Measurements from ENCODE around the gene TACC2.
A peak's percentile ranks its signal among the peaks of the same experiment; 100 is the strongest.

The TACC2 gene

GRCh38 chr10:122040786-122041185, 51.8 kb downstream of the TACC2 start:
- no peak overlapping the region for H3K27ac ChIP-seq
- no peak for TF ChIP-seq CTCF (conservative IDR thresholded peaks at IDR 0.05)

GRCh38 chr10:122042836-122043235, 53.9 kb downstream of the TACC2 start:
- TF ChIP-seq CTCF (conservative IDR thresholded peaks at IDR 0.05): no peak
- no peak overlapping the region for H3K27ac ChIP-seq

GRCh38 chr10:122044045-122044661, 55.2 kb downstream of the TACC2 start:
- no peak for TF ChIP-seq CTCF (conservative IDR thresholded peaks at IDR 0.05)
- peak overlapping the region; percentile 8; the same call in 1 of the 2 replicates for H3K27ac ChIP-seq

GRCh38 chr10:122044713-122045112, 55.8 kb downstream of the TACC2 start:
- no peak for TF ChIP-seq CTCF (conservative IDR thresholded peaks at IDR 0.05)
- H3K27ac ChIP-seq: peak overlapping the region; percentile 8; the same call in 1 of the 2 replicates

- no peak overlapping the region; the same call in 1 of the 2 replicates for H3K27ac ChIP-seq
- TF ChIP-seq CTCF (conservative IDR thresholded peaks at IDR 0.05): no peak
Measured at GRCh38 chr10:122045212-122045611, 56.2 kb downstream of the TACC2 start.

GRCh38 chr10:122047560-122047959, 58.6 kb downstream of the TACC2 start:
- no peak for TF ChIP-seq CTCF (conservative IDR thresholded peaks at IDR 0.05)
- no peak overlapping the region for H3K27ac ChIP-seq

- H3K27ac ChIP-seq: no peak overlapping the region
- TF ChIP-seq CTCF (conservative IDR thresholded peaks at IDR 0.05): no peak
Measured at GRCh38 chr10:122049076-122049475, 60.1 kb downstream of the TACC2 start.
